NCI-H446 (cell line): ENCODE measurements around the gene GNG7.
A peak's percentile ranks its signal among the peaks of the same experiment; 100 is the strongest.
"Not testable (repeated sequence)": the region's sequence is repeated elsewhere in the genome, so short reads cannot be mapped to it uniquely, and the experiment has no call there.

Experiments
- DNase-seq, 2 experiments: peaks; one replicate each; lab custom pipeline; 2025; lab: John Stamatoyannopoulos, UW

The GNG7 gene

GRCh38 chr19:2509096-2509495 is 193.4 kb downstream of the GNG7 start:
- DNase-seq, result no peak

GRCh38 chr19:2507109-2507508 is 195.4 kb downstream of the GNG7 start:
- no peak for DNase-seq

- not testable (repeated sequence) for DNase-seq
Measured at GRCh38 chr19:2506656-2507055, 195.8 kb downstream of the GNG7 start.

- DNase-seq, result no peak
Measured at GRCh38 chr19:2503521-2504109, 198.9 kb downstream of the GNG7 start.

GRCh38 chr19:2500841-2501261 is 201.6 kb downstream of the GNG7 start:
- peak in 1 of 2 experiments; percentile 47 for DNase-seq

GRCh38 chr19:2500156-2500555 is 202.3 kb downstream of the GNG7 start:
- no peak for DNase-seq

- no peak for DNase-seq
Measured at GRCh38 chr19:2497186-2497585, 205.3 kb downstream of the GNG7 start.

GRCh38 chr19:2495651-2496316 is 206.7 kb downstream of the GNG7 start:
- no peak for DNase-seq

- no peak for DNase-seq
Measured at GRCh38 chr19:2495130-2495641, 207.3 kb downstream of the GNG7 start.

GRCh38 chr19:2494447-2495129 is 207.9 kb downstream of the GNG7 start:
- no peak for DNase-seq

GRCh38 chr19:2494084-2494446 is 208.4 kb downstream of the GNG7 start:
- no peak for DNase-seq

GRCh38 chr19:2493448-2493847 is 209.0 kb downstream of the GNG7 start:
- not testable (repeated sequence) for DNase-seq

GRCh38 chr19:2492870-2493269 is 209.6 kb downstream of the GNG7 start:
- DNase-seq, result no peak

GRCh38 chr19:2491130-2491801 is 211.2 kb downstream of the GNG7 start:
- DNase-seq, result no peak

GRCh38 chr19:2490659-2491058 is 211.8 kb downstream of the GNG7 start:
- DNase-seq, result no peak

GRCh38 chr19:2488942-2489731 is 213.4 kb downstream of the GNG7 start:
- no peak for DNase-seq

- DNase-seq, result no peak
Measured at GRCh38 chr19:2488405-2488941, 214.0 kb downstream of the GNG7 start.

GRCh38 chr19:2487842-2488241 is 214.7 kb downstream of the GNG7 start:
- DNase-seq, result no peak

- DNase-seq, result no peak
Measured at GRCh38 chr19:2487090-2487489, 215.4 kb downstream of the GNG7 start.

GRCh38 chr19:2485428-2485827 is 217.1 kb downstream of the GNG7 start:
- no peak for DNase-seq

GRCh38 chr19:2484178-2484937 is 218.1 kb downstream of the GNG7 start:
- no peak for DNase-seq
